GM12872 (cell line): ENCODE measurements around the gene MGA.

Source experiments
- CTCF ChIP-seq: IDR thresholded peaks from 3 replicates; pipeline ENCODE4 v1.5.1; 2011; ENCODE audit warnings: low read depth, mild to moderate bottlenecking, low read length, moderate library complexity; ENCODE audit not compliant: insufficient read depth

The MGA gene

GRCh38 chr15:41819455-41820050 lies 159.3 kb downstream of the MGA start:
- no peak for TF ChIP-seq CTCF

- TF ChIP-seq CTCF, result no peak
Observed at GRCh38 chr15:41820791-41821423, 160.7 kb downstream of the MGA start.

GRCh38 chr15:41821831-41822230 lies 161.6 kb downstream of the MGA start:
- TF ChIP-seq CTCF, result no peak

GRCh38 chr15:41822471-41822870 lies 162.3 kb downstream of the MGA start:
- TF ChIP-seq CTCF, result no peak
